ENCODE results near the gene CUBN. TPM values are rescaled to one million over a fixed set of nuclear protein-coding genes. Genes with fewer than 3 reads are reported as not detected.

CUBN gene
- total RNA-seq, 1 donor from 2014 or later = 1.3 TPM

- Histone ChIP-seq H3K4me1 (peaks cover 13% of the 10 kb centered on the region), H3K4me3 (no peak overlapping the region), H3K9me3 (no peaks in the 10 kb centered on the region), H3K36me3 (no peaks in the 10 kb centered on the region), H3K27ac (no peak overlapping the region), H3K27me3 (no peaks in the 10 kb centered on the region)
- ATAC-seq = no peak
- TF ChIP-seq CTCF (IDR thresholded peaks at IDR 0.05) = no peak
- intact Hi-C loops (cut with DNase I) = no loop called here
- no peak for DNase-seq
Measured at GRCh38 chr10:17077890-17078289, 51.7 kb downstream of the CUBN start.

DNA sequence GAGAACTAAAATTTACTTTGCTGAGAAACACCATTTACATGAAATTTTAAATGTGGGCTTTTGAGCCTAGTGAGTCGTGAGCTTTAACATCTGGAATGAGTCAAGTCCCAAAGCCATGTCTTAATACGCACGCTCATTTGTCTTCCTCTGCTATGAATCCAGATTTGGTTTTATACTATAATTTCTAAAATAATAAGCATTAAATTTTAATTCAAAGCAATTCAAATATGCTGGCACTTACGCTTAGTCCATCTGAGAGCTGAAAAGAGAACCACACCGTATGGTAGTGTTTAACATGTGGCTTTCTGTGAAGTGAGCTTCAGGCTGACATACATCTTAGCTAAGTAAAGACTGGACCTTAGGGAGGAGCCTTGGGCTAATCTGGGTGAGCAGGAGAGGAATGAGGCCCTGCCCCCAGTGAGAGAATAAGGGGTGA lies 52.2 kb downstream of the CUBN start:
- intact Hi-C loops (cut with DNase I) = no loop called here
- DNase-seq (no peak), ATAC-seq (no peak)
- Histone ChIP-seq H3K27me3 (no peaks in the 10 kb centered on the region), H3K36me3 (no peaks in the 10 kb centered on the region), H3K4me3 (no peak overlapping the region), H3K9me3 (no peaks in the 10 kb centered on the region), H3K27ac (no peak overlapping the region), H3K4me1 (peaks cover 13% of the 10 kb centered on the region)
- no peak for TF ChIP-seq CTCF (IDR thresholded peaks at IDR 0.05)

DNA sequence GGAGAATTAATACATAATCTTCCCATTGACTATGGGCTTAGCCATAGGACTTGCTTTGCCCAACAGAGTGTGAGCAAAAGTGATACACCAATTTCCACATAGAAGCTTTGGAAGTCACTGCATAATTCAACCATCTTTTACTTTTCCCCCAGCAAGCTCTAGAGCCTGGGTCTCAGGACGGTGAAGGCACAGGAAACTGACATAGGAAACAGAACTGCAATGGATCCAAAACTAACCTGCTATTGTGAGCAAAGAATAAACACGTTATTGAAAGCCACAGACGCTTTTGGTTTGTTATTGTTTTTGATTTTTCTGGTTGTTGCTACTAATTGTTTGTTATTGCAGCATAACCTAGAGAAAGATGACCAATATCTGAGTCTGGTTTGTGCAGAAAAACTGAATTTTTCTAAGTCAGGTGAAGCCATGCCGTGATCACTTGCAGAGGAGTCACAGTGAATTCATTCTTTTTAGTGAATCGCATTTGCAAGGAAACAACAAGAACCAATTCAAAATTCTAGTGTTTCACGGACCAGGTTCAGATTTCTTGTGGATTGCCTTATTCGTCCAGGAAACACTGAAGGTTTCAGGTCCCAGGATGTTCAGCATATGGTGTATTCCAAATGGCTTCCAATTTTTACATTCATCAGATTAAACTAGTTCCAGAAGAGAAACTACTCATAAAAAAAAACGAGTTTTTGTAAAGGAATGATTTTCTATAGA lies 52.8 kb downstream of the CUBN start:
- no peak overlapping the region for H3K4me3 ChIP-seq
- intact Hi-C loops (cut with DNase I) = no loop called here
- no peaks in the 10 kb centered on the region for H3K27me3 ChIP-seq
- no peak overlapping the region for H3K27ac ChIP-seq
- H3K36me3 ChIP-seq = no peaks in the 10 kb centered on the region
- ATAC-seq (no peak), DNase-seq (no peak)
- no peak for TF ChIP-seq CTCF (IDR thresholded peaks at IDR 0.05)
- no peaks in the 10 kb centered on the region for H3K9me3 ChIP-seq
- H3K4me1 ChIP-seq = peaks cover 13% of the 10 kb centered on the region

GRCh38 chr10:17075533-17076359 lies 53.9 kb downstream of the CUBN start:
- intact Hi-C loops (cut with DNase I) = no loop called here
- TF ChIP-seq CTCF (IDR thresholded peaks at IDR 0.05) = no peak
- ATAC-seq (peak; percentile 83), DNase-seq (no peak)
- peaks cover 13% of the 10 kb centered on the region for H3K4me1 ChIP-seq
- H3K9me3 ChIP-seq = no peaks in the 10 kb centered on the region
- no peaks in the 10 kb centered on the region for H3K36me3 ChIP-seq
- no peaks in the 10 kb centered on the region for H3K27me3 ChIP-seq
- H3K27ac ChIP-seq = peak overlapping the region; percentile 28
- no peak overlapping the region for H3K4me3 ChIP-seq

- Histone ChIP-seq H3K9me3 (no peaks in the 10 kb centered on the region), H3K27me3 (no peaks in the 10 kb centered on the region), H3K4me3 (no peak overlapping the region), H3K27ac (no peak overlapping the region), H3K4me1 (peaks cover 13% of the 10 kb centered on the region), H3K36me3 (no peaks in the 10 kb centered on the region)
- DNase-seq (no peak), ATAC-seq (no peak)
- no peak for TF ChIP-seq CTCF (IDR thresholded peaks at IDR 0.05)
- intact Hi-C loops (cut with DNase I) = no loop called here
Measured at GRCh38 chr10:17074541-17074847, 55.1 kb downstream of the CUBN start.

Data from upper lobe of right lung (tissue), 1 donor.